K562 treated with DMSO at 1 percent for 4 hours (cell line): ENCODE data around the gene ZSCAN2. TPM values are rescaled to one million over a fixed set of nuclear protein-coding genes. Genes with fewer than 3 reads are reported as not detected.

Source experiments
- total RNA-seq: library from RNA; unstranded; fragments of 300-600 nt; gene quantifications from 2 replicates; pipeline ENCODE4 v1.2.3, GENCODE V29; 2022; ENCODE audit not compliant: insufficient read depth

ZSCAN2 gene
- 4.5 and 6.5 TPM in 2 replicates for total RNA-seq

DNA sequence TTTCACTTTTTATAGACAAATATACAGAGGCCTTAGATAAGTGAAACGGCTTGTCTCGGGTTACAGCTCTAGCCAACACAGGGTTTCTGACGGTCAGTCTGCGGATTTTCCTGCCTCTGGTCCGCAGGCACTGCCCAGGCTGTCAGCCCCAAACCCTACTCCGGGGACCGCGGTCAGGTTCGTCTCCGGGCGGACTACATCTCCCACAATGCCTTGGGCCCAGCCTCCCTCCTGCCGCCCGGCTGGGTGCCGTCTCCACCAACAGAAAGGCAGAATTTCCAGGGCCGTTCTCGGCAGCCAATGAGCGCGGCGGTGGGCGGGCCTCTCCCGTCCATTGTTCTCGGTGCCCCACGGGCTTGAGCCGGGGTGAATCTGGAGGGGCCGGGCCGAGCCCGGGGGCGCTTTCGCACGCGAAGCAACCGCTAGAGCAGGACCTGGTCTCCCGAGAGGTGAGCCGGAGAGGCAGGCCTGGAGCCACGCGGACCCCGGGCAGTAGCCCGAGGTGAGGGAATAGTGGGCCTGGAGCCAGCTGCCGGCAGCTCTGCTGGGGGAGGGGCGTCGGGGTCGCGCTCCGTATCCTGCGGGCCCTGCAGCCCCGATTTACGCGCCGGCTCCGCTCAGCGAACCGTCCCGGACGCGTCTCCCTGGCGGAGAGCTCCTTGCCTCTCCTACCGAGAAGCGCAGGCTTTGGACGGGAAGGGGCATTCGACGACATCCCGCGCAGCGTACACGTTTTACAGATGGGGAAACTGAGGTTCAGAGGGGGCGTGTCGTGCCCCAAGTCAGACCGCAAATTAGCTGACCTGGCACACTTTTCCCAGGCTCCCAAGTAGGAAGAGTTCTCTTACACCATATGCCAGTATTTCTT lies at the start of gene ZSCAN2:
TSS of gene ZSCAN2 (plus strand) at position 323 of the 868 bp plus-strand sequence. CDS start 2,919 bp downstream, outside the sequence.

DNA sequence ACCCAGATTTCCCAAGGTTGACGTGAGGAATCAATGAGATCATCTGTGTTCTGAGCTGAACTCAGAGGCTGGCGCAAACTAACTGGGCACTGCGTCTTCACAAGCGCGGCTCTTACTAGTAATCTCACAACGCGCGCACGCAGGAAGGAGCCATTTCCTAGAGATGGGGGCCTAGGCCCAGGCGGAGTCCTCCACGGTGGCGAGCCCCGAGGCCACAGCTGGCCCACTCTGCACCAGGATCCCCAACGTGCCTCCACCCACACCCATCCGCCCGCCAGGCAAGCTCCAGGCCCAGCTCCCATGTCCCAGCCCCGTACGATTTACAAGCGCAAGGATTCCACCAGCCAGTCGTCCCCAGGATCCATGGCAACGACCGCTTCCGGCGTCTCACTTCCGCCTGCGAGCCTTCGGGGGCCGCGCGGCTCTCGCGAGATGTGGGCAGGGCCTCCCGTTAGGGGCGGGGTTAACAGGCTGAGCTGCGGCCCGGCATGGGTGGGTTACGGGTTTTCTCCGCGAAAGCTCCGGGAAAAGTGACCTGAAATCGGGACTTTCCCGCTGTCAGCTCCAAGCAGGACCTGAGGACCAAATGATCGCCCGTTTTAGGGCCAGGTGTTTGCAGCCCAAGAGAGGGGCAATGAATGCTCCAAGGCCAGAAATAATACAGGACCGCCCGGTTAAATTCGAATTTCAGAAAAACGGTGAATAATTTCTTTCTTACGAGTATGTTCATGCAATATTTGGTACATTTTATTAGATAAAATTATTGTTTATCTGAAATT lies 53.3 kb downstream of the ZSCAN2 start, which contains the start of gene WDR73:
TSS of gene WDR73 (minus strand) at position 374 of the 779 bp plus-strand sequence. CDS start at position 365, 9 bp downstream.

DNA sequence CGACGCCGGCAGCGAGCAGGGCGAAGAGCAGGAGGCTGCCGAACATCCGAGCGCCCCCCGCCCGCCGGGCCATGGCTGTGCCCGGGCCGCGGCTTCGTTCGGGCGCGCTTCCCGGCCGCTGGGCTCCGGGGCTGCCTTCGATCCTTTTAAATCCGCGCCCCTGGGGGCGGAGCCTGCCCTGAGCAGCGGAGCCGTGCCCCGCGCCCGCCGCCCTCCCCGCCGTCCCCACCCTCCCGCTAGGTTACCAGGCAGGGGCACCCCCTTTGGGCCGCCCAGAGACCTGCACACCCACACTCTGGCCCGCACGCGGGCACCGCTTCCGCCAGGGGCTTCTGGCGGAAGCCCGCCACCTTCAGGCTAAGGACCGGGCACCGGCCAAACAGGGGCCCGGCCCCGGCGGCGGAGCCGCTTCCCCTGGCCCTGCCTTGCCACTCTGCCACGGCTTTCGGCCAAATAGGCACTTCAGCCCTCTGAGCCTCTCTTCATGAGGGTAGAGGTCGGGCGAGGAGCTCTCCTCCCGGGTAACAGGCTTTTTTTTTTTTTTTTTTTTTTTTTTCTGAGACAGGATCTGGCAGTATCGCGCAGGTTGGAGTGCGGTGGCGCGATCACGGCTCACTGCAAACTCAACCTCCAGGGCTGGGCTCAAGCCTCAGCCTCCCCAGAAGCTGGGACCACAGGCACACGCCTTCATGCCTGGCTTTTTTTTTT lies 57.4 kb downstream of the ZSCAN2 start, which contains the start of gene NMB:
TSS of gene NMB (minus strand) at position 120 of the 708 bp plus-strand sequence. CDS start at position 73, 47 bp downstream.

Other genes with a start within 250 kb of the ZSCAN2 start
- gene WDR73, start 53.3 kb downstream of the ZSCAN2 start, total RNA-seq, result 8.0 and 12.5 TPM in 2 replicates
- gene NMB, start 57.2 kb downstream of the ZSCAN2 start, total RNA-seq, result not detected in 2 replicates
- 222 and 226 TPM in 2 replicates for gene SEC11A, start 115.1 kb downstream of the ZSCAN2 start, total RNA-seq
- 14.3 and 16.1 TPM in 2 replicates for gene ZNF592, start 147.6 kb downstream of the ZSCAN2 start, total RNA-seq
- gene ALPK3, start 216.3 kb downstream of the ZSCAN2 start, total RNA-seq, result 0.47 and 1.2 TPM in 2 replicates